Neural progenitor cell (in vitro differentiated cells): ENCODE data around the gene JAK2. TPM values are rescaled to one million over a fixed set of nuclear protein-coding genes. Genes with fewer than 3 reads are reported as not detected.

Experiments
- DNase-seq: peaks from one replicate; pipeline ENCODE4 v3.0.0-alpha.2; 2016; ENCODE audit warnings: low spot score
- H2AFZ ChIP-seq: fragments of 200-600 bp; sonication (generic); replicated peaks from 2 replicates; pipeline ENCODE4 v1.6.1; 2016; ENCODE audit warnings: antibody characterized with exemption
- H3F3A ChIP-seq: fragments of 200-600 bp; sonication (generic); 2 replicates; pipeline ENCODE4 v1.6.1; 2016; ENCODE audit warnings: antibody characterized with exemption, low read depth
- H3K27ac ChIP-seq: fragments of 200-600 bp; sonication (generic); 2 replicates; pipeline ENCODE4 v1.5.1; 2016; ENCODE audit warnings: mild to moderate bottlenecking
- H3K27me3 ChIP-seq: fragments of 200-600 bp; sonication (generic); 2 replicates; pipeline ENCODE4 v1.6.1; 2016; ENCODE audit warnings: mild to moderate bottlenecking, moderate library complexity
- H3K36me3 ChIP-seq: fragments of 200-600 bp; sonication (generic); 2 replicates; pipeline ENCODE4 v1.5.1; 2016
- H3K4me1 ChIP-seq: fragments of 200-600 bp; sonication (generic); 2 replicates; pipeline ENCODE4 v1.6.1; 2016; ENCODE audit warnings: mixed run types
- H3K4me2 ChIP-seq: fragments of 200-600 bp; sonication (generic); 2 replicates; pipeline ENCODE4 v1.6.1; 2016
- H3K4me3 ChIP-seq: fragments of 200-600 bp; sonication (generic); 2 replicates; pipeline ENCODE4 v1.5.1; 2016
- H3K79me2 ChIP-seq: fragments of 200-600 bp; sonication (generic); 2 replicates; pipeline ENCODE4 v1.6.1; 2016; ENCODE audit warnings: low read depth
- H3K9ac ChIP-seq: fragments of 200-600 bp; sonication (generic); 2 replicates; pipeline ENCODE4 v1.6.1; 2016
- H3K9me3 ChIP-seq: fragments of 200-600 bp; sonication (generic); 2 replicates; pipeline ENCODE4 v1.5.1; 2016; ENCODE audit warnings: low read depth
- H4K20me1 ChIP-seq: fragments of 200-600 bp; sonication (generic); 2 replicates; pipeline ENCODE4 v1.6.1; 2016; ENCODE audit warnings: low read depth
- H3K27ac Mint-ChIP-seq: 3 replicates; pipeline ENCODE4 v1.8.0; 2021; ENCODE audit warnings: mixed read lengths
- H3K27me3 Mint-ChIP-seq: 2 replicates; pipeline ENCODE4 v1.8.0; 2022; ENCODE audit warnings: low read depth, mild to moderate bottlenecking, inconsistent platforms, moderate library complexity, mixed read lengths; ENCODE audit not compliant: insufficient read depth
- H3K36me3 Mint-ChIP-seq: 3 replicates; pipeline ENCODE4 v1.8.0; 2021; ENCODE audit warnings: mixed read lengths
- H3K4me1 Mint-ChIP-seq: 3 replicates; pipeline ENCODE4 v1.8.0; 2021; ENCODE audit warnings: mixed read lengths
- H3K4me3 Mint-ChIP-seq: 3 replicates; pipeline ENCODE4 v1.8.0; 2021; ENCODE audit warnings: mild to moderate bottlenecking, moderate library complexity, mixed read lengths
- H3K9me3 Mint-ChIP-seq: 3 replicates; pipeline ENCODE4 v1.8.0; 2020; ENCODE audit warnings: mixed read lengths
- CTCF ChIP-seq: fragments of 200-600 bp; sonication (generic); IDR thresholded peaks from 2 replicates; pipeline ENCODE4 v1.5.1; 2017; ENCODE audit warnings: antibody characterized with exemption, mild to moderate bottlenecking
- EZH2 ChIP-seq: fragments of 200-600 bp; sonication (generic); IDR thresholded peaks from 2 replicates; pipeline ENCODE4 v1.6.1; 2017; ENCODE audit warnings: antibody characterized with exemption, mild to moderate bottlenecking, moderate library complexity
- EZH2phosphoT487 ChIP-seq: fragments of 200-600 bp; sonication (generic); IDR thresholded peaks from 2 replicates; pipeline ENCODE4 v1.6.1; 2017; ENCODE audit warnings: antibody characterized with exemption
- total RNA-seq: library from RNA; depleted of rRNA; stranded (reverse); fragments of >200 nt; gene quantifications from 2 replicates; pipeline ENCODE4 v1.2.3, GENCODE V29; 2015; ENCODE audit warnings: low replicate concordance

Gene JAK2
- total RNA-seq, 1 donor from 2014 or later = 3.9 TPM

GRCh38 chr9:4965174-4965821, 19.8 kb upstream of the JAK2 start:
- Histone ChIP-seq H3K79me2 (no peaks in the 10 kb centered on the region), H3F3A (no peaks in the 10 kb centered on the region), H3K36me3 (no peaks in the 10 kb centered on the region), H3K9ac (no peak overlapping the region), H3K9me3 (no peaks in the 10 kb centered on the region), H3K27me3 (no peaks in the 10 kb centered on the region), H3K4me2 (no peak overlapping the region), H4K20me1 (no peaks in the 10 kb centered on the region), H3K4me3 (no peak overlapping the region), H3K4me1 (peaks cover 10% of the 10 kb centered on the region), H3K27ac (no peak overlapping the region), H2AFZ (no peak overlapping the region)
- H3K4me3 Mint-ChIP-seq = no peak overlapping the region
- peaks cover 3% of the 10 kb centered on the region for H3K27me3 Mint-ChIP-seq
- no peak for TF ChIP-seq EZH2phosphoT487
- no peak for TF ChIP-seq CTCF
- no peak for TF ChIP-seq EZH2
- peaks cover 11% of the 10 kb centered on the region for H3K9me3 Mint-ChIP-seq
- H3K36me3 Mint-ChIP-seq = no peaks in the 10 kb centered on the region
- DNase-seq = peak; percentile 2
- peaks cover 12% of the 10 kb centered on the region for H3K4me1 Mint-ChIP-seq
- no peak overlapping the region for H3K27ac Mint-ChIP-seq

- no peak overlapping the region for H3K27ac Mint-ChIP-seq
- no peak overlapping the region for H3K4me3 ChIP-seq
- H3K27me3 ChIP-seq = no peaks in the 10 kb centered on the region
- H3K36me3 ChIP-seq = no peaks in the 10 kb centered on the region
- peaks cover 3% of the 10 kb centered on the region for H3K27me3 Mint-ChIP-seq
- no peak for DNase-seq
- no peaks in the 10 kb centered on the region for H3F3A ChIP-seq
- H3K4me3 Mint-ChIP-seq = no peak overlapping the region
- peaks cover 12% of the 10 kb centered on the region for H3K4me1 Mint-ChIP-seq
- no peak overlapping the region for H3K9ac ChIP-seq
- H3K79me2 ChIP-seq = no peaks in the 10 kb centered on the region
- H3K4me1 ChIP-seq = peaks cover 10% of the 10 kb centered on the region
- H3K36me3 Mint-ChIP-seq = no peaks in the 10 kb centered on the region
- H3K27ac ChIP-seq = no peak overlapping the region
- H4K20me1 ChIP-seq = no peaks in the 10 kb centered on the region
- no peak for TF ChIP-seq CTCF
- no peak for TF ChIP-seq EZH2
- no peak for TF ChIP-seq EZH2phosphoT487
- no peaks in the 10 kb centered on the region for H3K9me3 ChIP-seq
- H2AFZ ChIP-seq = no peak overlapping the region
- peaks cover 11% of the 10 kb centered on the region for H3K9me3 Mint-ChIP-seq
- H3K4me2 ChIP-seq = no peak overlapping the region
Observed at GRCh38 chr9:4967523-4967922, 17.5 kb upstream of the JAK2 start.

GRCh38 chr9:4969130-4969529, 15.9 kb upstream of the JAK2 start:
- no peak for DNase-seq
- H3K4me1 ChIP-seq = peaks cover 10% of the 10 kb centered on the region
- no peak for TF ChIP-seq CTCF
- no peak for TF ChIP-seq EZH2
- TF ChIP-seq EZH2phosphoT487 = no peak
- no peaks in the 10 kb centered on the region for H3K9me3 ChIP-seq
- Mint-ChIP-seq H3K4me1 (peaks cover 12% of the 10 kb centered on the region), H3K27me3 (peaks cover 3% of the 10 kb centered on the region), H3K36me3 (no peaks in the 10 kb centered on the region), H3K27ac (no peak overlapping the region), H3K9me3 (peaks cover 2% of the 10 kb centered on the region), H3K4me3 (no peak overlapping the region)
- H3F3A ChIP-seq = no peaks in the 10 kb centered on the region
- no peak overlapping the region for H3K27ac ChIP-seq
- H3K36me3 ChIP-seq = no peaks in the 10 kb centered on the region
- no peak overlapping the region for H3K4me3 ChIP-seq
- H3K9ac ChIP-seq = no peak overlapping the region
- no peaks in the 10 kb centered on the region for H3K79me2 ChIP-seq
- H3K27me3 ChIP-seq = no peaks in the 10 kb centered on the region
- H3K4me2 ChIP-seq = no peak overlapping the region
- no peak overlapping the region for H2AFZ ChIP-seq
- H4K20me1 ChIP-seq = no peaks in the 10 kb centered on the region
